ENCODE results near the gene PLA2G15. TPM values are rescaled to one million over a fixed set of nuclear protein-coding genes. Genes with fewer than 3 reads are reported as not detected.
A peak's percentile ranks its signal among the peaks of the same experiment; 100 is the strongest.

Gene PLA2G15
- total RNA-seq, 1 experiment from 2014 or later, result 4.6 TPM

DNA sequence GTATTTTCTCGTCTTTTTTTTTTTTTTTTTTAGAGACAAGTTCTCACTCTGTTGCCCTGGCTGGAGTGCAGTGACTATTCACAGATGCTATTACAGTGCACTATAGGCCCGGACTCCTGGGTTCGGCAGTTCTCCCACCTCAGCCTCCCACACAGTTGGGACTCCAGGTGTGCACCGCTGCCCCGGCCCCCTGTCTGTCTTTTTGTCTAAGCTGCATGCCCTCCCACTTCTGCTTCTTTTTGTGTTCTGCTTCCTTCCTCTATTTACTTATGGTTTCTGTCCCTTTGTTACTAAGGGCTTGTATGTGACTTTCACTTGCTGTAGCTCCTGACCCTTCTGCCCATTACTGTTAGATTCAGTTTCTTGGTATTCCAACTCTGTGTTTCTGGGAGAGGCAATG, 39.7 kb downstream of the PLA2G15 start:
- intact Hi-C loops (cut with micrococcal nuclease), result no loop called here
- Mint-ChIP-seq H3K4me1 (ENCODE audit: insufficient read depth, unreplicated experiment) (peaks cover 20% of the 10 kb centered on the region), H3K9me3 (ENCODE audit: unreplicated experiment) (no peaks in the 10 kb centered on the region), H3K4me3 (ENCODE audit: unreplicated experiment) (no peak overlapping the region), H3K27me3 (ENCODE audit: insufficient read depth, unreplicated experiment) (no peaks in the 10 kb centered on the region), H3K27ac (ENCODE audit: low read depth, unreplicated experiment) (no peak overlapping the region), H3K36me3 (ENCODE audit: insufficient read depth, unreplicated experiment) (peaks cover 83% of the 10 kb centered on the region)
- no TSS peak for BruUV-seq (replicated peaks)
- TF ChIP-seq, protein P1, sequence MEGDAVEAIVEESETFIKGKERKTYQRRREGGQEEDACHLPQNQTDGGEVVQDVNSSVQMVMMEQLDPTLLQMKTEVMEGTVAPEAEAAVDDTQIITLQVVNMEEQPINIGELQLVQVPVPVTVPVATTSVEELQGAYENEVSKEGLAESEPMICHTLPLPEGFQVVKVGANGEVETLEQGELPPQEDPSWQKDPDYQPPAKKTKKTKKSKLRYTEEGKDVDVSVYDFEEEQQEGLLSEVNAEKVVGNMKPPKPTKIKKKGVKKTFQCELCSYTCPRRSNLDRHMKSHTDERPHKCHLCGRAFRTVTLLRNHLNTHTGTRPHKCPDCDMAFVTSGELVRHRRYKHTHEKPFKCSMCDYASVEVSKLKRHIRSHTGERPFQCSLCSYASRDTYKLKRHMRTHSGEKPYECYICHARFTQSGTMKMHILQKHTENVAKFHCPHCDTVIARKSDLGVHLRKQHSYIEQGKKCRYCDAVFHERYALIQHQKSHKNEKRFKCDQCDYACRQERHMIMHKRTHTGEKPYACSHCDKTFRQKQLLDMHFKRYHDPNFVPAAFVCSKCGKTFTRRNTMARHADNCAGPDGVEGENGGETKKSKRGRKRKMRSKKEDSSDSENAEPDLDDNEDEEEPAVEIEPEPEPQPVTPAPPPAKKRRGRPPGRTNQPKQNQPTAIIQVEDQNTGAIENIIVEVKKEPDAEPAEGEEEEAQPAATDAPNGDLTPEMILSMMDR (IDR thresholded peaks at IDR 0.05; ENCODE audit: unreplicated experiment), result no peak
- no peak for DNase-seq (ENCODE audit: unreplicated experiment)
- ChIA-PET CTCF (interaction anchor here (0.6 to 4.7 kb wide), 6 partner anchors 10 to 1087 kb away, joined by 3 to 46 read pairs (median 4); partner anchors contain the start of gene SLC7A6), POLR2A (interaction anchor here (1.2 to 3.7 kb wide), 5 partner anchors 9 to 47 kb away, joined by 3 to 16 read pairs (median 7); partner anchors contain the start of gene SLC7A6)

DNA sequence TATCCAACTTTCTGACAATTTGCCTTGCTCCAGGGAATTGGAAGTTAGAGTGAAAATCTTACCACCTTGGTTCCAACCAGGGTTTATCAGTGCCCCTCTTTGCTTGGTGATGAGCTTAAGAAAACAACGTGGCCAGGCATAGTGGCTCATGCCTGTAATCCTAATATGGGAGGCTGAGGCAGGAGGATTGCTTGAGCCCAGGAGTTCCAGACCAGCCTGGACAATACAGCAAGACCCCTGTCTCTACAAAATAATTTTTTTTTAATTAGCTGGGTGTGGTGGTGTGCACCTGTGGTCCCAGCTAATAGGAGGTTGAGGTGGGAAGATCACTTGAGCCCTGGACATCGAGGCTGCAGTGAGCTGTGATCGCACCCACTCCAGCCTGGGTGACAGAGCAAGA, 40.5 kb downstream of the PLA2G15 start:
- ChIA-PET POLR2A (interaction anchor here (1.2 to 3.7 kb wide), 5 partner anchors 9 to 22 kb away, joined by 3 to 16 read pairs (median 7); partner anchors contain the start of gene SLC7A6), CTCF (interaction anchor here (0.6 to 4.7 kb wide), 9 partner anchors 9 to 1913 kb away, joined by 3 to 46 read pairs (median 4); partner anchors contain the start of gene SLC7A6)
- Mint-ChIP-seq H3K4me3 (ENCODE audit: unreplicated experiment) (no peak overlapping the region), H3K27ac (ENCODE audit: low read depth, unreplicated experiment) (peak overlapping the region; percentile 24), H3K27me3 (ENCODE audit: insufficient read depth, unreplicated experiment) (no peaks in the 10 kb centered on the region), H3K36me3 (ENCODE audit: insufficient read depth, unreplicated experiment) (peaks cover 88% of the 10 kb centered on the region), H3K4me1 (ENCODE audit: insufficient read depth, unreplicated experiment) (peaks cover 20% of the 10 kb centered on the region), H3K9me3 (ENCODE audit: unreplicated experiment) (no peaks in the 10 kb centered on the region)
- TF ChIP-seq, protein P1 (IDR thresholded peaks at IDR 0.05; ENCODE audit: unreplicated experiment), result no peak
- intact Hi-C loops (cut with micrococcal nuclease), result no loop called here
- no TSS peak for BruUV-seq (replicated peaks)
- no peak for DNase-seq (ENCODE audit: unreplicated experiment)

DNA sequence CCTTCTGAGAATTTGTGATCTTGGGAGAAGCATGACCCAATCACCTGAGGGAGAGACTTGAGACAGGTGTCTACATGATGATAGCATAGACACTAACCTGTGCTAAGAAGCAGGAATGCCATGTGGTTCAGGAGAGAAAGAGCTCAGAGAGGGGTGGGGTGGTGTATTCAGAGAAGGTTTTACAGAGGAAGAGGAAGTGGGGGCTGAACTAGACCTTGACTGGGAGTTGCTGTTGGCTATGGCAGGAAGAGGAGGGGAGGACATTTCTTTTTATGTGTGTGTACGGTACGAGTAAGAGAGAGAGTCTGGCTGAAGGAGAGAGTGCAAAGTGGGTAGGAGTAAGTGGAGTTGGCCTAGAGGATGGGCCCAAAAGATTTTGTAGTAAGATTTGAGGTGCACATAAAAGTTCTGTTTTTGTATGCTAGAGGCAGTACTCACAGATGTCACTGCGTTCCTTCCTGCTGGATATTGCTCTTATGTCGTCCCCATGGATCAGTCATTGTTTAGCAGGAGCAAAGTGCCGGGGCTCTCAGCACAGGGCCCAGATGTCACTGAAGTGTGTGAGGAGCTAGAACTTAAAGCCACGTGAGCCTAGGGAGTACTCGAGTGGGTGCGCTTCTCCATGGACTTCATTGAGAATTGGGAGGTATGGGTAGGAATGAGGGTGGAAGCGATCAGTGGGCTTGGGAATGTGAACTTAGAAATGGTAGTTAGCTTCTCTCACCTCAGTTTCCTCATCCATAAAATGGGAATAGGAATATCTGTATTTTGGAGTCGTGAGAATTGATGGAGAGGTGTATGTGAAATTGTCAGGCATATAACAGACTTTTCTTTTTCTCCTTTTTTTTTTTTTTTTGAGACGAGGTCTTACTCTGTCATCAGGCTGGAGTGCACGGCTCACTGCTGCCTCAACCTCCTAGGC, 41.2 kb downstream of the PLA2G15 start:
- peaks cover 20% of the 10 kb centered on the region for H3K4me1 Mint-ChIP-seq (ENCODE audit: insufficient read depth, unreplicated experiment)
- no peaks in the 10 kb centered on the region for H3K27me3 Mint-ChIP-seq (ENCODE audit: insufficient read depth, unreplicated experiment)
- DNase-seq (ENCODE audit: unreplicated experiment), result no peak
- TF ChIP-seq, protein P1 (IDR thresholded peaks at IDR 0.05; ENCODE audit: unreplicated experiment), result no peak
- intact Hi-C loops (cut with micrococcal nuclease), result no loop called here
- BruUV-seq (replicated peaks), result no TSS peak
- no peak overlapping the region for H3K4me3 Mint-ChIP-seq (ENCODE audit: unreplicated experiment)
- peak overlapping the region; percentile 24 for H3K27ac Mint-ChIP-seq (ENCODE audit: low read depth, unreplicated experiment)
- H3K36me3 Mint-ChIP-seq (ENCODE audit: insufficient read depth, unreplicated experiment), result peaks cover 88% of the 10 kb centered on the region
- POLR2A ChIA-PET, result interaction anchor here (1.3 to 3.7 kb wide), 5 partner anchors 10 to 24 kb away, joined by 3 to 26 read pairs (median 16); partner anchors contain the start of genes PRMT7, SLC7A6 and SLC7A6OS
- no peaks in the 10 kb centered on the region for H3K9me3 Mint-ChIP-seq (ENCODE audit: unreplicated experiment)
- CTCF ChIA-PET, result interaction anchor here (0.6 to 4.7 kb wide), 6 partner anchors 8 to 237 kb away, joined by 3 to 46 read pairs (median 4); partner anchors contain the start of gene SLC7A6

Data from MCF 10A (cell line).